HG03521 (cell line): ENCODE results near the gene SCFD1.

Source experiments
- ATAC-seq: cut with Tn5 transposase; IDR thresholded peaks from one replicate; pipeline ENCODE4 v1.9.1; 2021; ENCODE audit warnings: mild to moderate bottlenecking, moderate library complexity; ENCODE audit not compliant: unreplicated experiment

The SCFD1 gene

GRCh38 chr14:30753452-30753851 is 131.3 kb downstream of the SCFD1 start:
- ATAC-seq, result no peak

GRCh38 chr14:30754778-30755177 is 132.7 kb downstream of the SCFD1 start:
- no peak for ATAC-seq

GRCh38 chr14:30756594-30756993 is 134.5 kb downstream of the SCFD1 start:
- no peak for ATAC-seq

- no peak for ATAC-seq
Measured at GRCh38 chr14:30757082-30757481, 135.0 kb downstream of the SCFD1 start.

- no peak for ATAC-seq
Measured at GRCh38 chr14:30759172-30760125, 137.3 kb downstream of the SCFD1 start.

DNA sequence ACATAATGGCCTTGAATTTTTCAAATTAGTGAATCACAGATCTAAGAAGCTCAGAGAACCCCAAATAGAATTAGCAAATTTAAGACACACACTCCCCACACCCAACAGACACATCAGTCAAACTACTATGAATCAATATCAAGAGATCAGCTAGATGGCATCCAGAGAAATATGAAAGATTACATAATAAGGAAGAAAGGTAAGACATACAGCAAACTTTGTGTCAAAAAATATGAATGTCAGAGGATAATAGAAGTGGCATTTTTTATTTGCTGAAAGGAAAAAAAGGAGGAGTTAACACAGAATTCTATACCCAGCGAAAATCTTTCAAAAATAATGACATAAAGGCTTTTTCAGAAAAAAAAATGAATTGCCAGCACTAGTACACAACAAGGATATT is 141.8 kb downstream of the SCFD1 start:
- ATAC-seq, result no peak

GRCh38 chr14:30767624-30768023 is 145.5 kb downstream of the SCFD1 start:
- no peak for ATAC-seq

GRCh38 chr14:30768791-30769190 is 146.7 kb downstream of the SCFD1 start:
- no peak for ATAC-seq

GRCh38 chr14:30770376-30770775 is 148.3 kb downstream of the SCFD1 start:
- no peak for ATAC-seq

GRCh38 chr14:30771595-30771994 is 149.5 kb downstream of the SCFD1 start:
- no peak for ATAC-seq

DNA sequence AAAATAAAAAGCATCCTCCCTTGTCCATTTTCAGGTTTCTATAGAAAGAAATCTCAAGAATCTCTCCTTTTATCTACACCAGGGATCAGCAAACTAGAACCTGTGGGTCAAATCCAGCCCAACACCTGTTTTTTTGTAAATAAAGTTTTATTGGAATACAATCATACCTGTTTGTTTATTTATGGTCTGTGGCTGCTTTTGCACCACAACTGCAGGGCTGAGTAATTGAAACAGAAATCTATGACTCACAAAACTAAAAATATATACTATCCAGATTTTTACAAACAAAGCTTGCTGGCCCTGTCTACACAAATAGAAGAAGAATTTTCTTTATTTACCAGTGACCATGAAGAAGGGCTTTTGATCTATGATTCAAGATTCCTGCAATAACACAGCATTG is 157.1 kb downstream of the SCFD1 start:
- no peak for ATAC-seq
